ENCODE results near the gene PRKD1.

PRKD1 gene

GRCh38 chr14:29927376-29928116 is at the start of gene PRKD1:
Gene PRKD1 (minus strand): TSS chr14:29927847.
- no peak for DNase-seq (ENCODE audit: extremely low read depth in 1 of 2, low read depth in 1 of 2)

- DNase-seq (ENCODE audit: extremely low read depth in 1 of 2, low read depth in 1 of 2), result no peak
These were observed 43.5 kb upstream of the PRKD1 start for GRCh38 chr14:29971101-29971500.

GRCh38 chr14:29955087-29955486 is 27.4 kb upstream of the PRKD1 start:
- DNase-seq (ENCODE audit: extremely low read depth in 1 of 2, low read depth in 1 of 2), result no peak

GRCh38 chr14:29953501-29953900 is 25.9 kb upstream of the PRKD1 start:
- DNase-seq (ENCODE audit: extremely low read depth in 1 of 2, low read depth in 1 of 2), result no peak

- no peak for DNase-seq (ENCODE audit: extremely low read depth in 1 of 2, low read depth in 1 of 2)
These were observed 16.4 kb upstream of the PRKD1 start for GRCh38 chr14:29944091-29944490.

GRCh38 chr14:29941401-29941800 is 13.8 kb upstream of the PRKD1 start:
- DNase-seq (ENCODE audit: extremely low read depth in 1 of 2, low read depth in 1 of 2), result no peak

GRCh38 chr14:29940482-29940881 is 12.8 kb upstream of the PRKD1 start:
- DNase-seq (ENCODE audit: extremely low read depth in 1 of 2, low read depth in 1 of 2), result no peak

- no peak for DNase-seq (ENCODE audit: extremely low read depth in 1 of 2, low read depth in 1 of 2)
These were observed 9.5 kb upstream of the PRKD1 start for GRCh38 chr14:29937116-29937515.

GRCh38 chr14:29930283-29930682 is 2.6 kb upstream of the PRKD1 start:
- DNase-seq (ENCODE audit: extremely low read depth in 1 of 2, low read depth in 1 of 2), result no peak

GRCh38 chr14:29928117-29928640 is 532 bp upstream of the PRKD1 start:
- no peak for DNase-seq (ENCODE audit: extremely low read depth in 1 of 2, low read depth in 1 of 2)

GRCh38 chr14:29926701-29927375 is 809 bp downstream of the PRKD1 start:
- DNase-seq (ENCODE audit: extremely low read depth in 1 of 2, low read depth in 1 of 2), result no peak

- DNase-seq (ENCODE audit: extremely low read depth in 1 of 2, low read depth in 1 of 2), result no peak
These were observed 1.4 kb downstream of the PRKD1 start for GRCh38 chr14:29926228-29926627.

- DNase-seq (ENCODE audit: extremely low read depth in 1 of 2, low read depth in 1 of 2), result no peak
These were observed 1.9 kb downstream of the PRKD1 start for GRCh38 chr14:29925736-29926135.

- DNase-seq (ENCODE audit: extremely low read depth in 1 of 2, low read depth in 1 of 2), result no peak
These were observed 2.4 kb downstream of the PRKD1 start for GRCh38 chr14:29925101-29925722.

GRCh38 chr14:29919845-29920244 is 7.8 kb downstream of the PRKD1 start:
- DNase-seq (ENCODE audit: extremely low read depth in 1 of 2, low read depth in 1 of 2), result no peak

GRCh38 chr14:29918981-29919380 is 8.7 kb downstream of the PRKD1 start:
- DNase-seq (ENCODE audit: extremely low read depth in 1 of 2, low read depth in 1 of 2), result no peak

GRCh38 chr14:29913566-29913965 is 14.1 kb downstream of the PRKD1 start:
- DNase-seq (ENCODE audit: extremely low read depth in 1 of 2, low read depth in 1 of 2), result no peak

GRCh38 chr14:29911810-29912209 is 15.8 kb downstream of the PRKD1 start:
- DNase-seq (ENCODE audit: extremely low read depth in 1 of 2, low read depth in 1 of 2), result no peak

- DNase-seq (ENCODE audit: extremely low read depth in 1 of 2, low read depth in 1 of 2), result no peak
These were observed 18.7 kb downstream of the PRKD1 start for GRCh38 chr14:29908652-29909577.

GRCh38 chr14:29906256-29906870 is 21.3 kb downstream of the PRKD1 start:
- DNase-seq (ENCODE audit: extremely low read depth in 1 of 2, low read depth in 1 of 2), result no peak
